ENCODE data around the gene THAP6. TPM values are rescaled to one million over a fixed set of nuclear protein-coding genes. Genes with fewer than 3 reads are reported as not detected.

Gene THAP6
- total and polyA plus RNA-seq, 2 of the 8 experiments (the other 6 are each of a cell fraction or from before 2014, with no cell fraction given): 3.3 to 9.7 TPM

- no peaks in the 10 kb centered on the region for H4K20me1 ChIP-seq (replicated peaks in 1 of 2; ENCODE audit: control insufficient read depth in 1 of 2, insufficient read depth in 2 of 2, low read length in 2 of 2)
- no peaks in the 10 kb centered on the region for H3K9me3 ChIP-seq (ENCODE audit: insufficient read depth in 2 of 2, low read depth in 1 of 2, low read length in 1 of 2)
- no peak within 1 kb of the TSS for H3K4me2 ChIP-seq (ENCODE audit: insufficient read depth in 1 of 2, low read depth in 2 of 2, low read length in 2 of 2)
- no peak within 1 kb of the TSS for H2BK5ac ChIP-seq (ENCODE audit: low read depth, low read length)
- no peak within 1 kb of the TSS for H4K5ac ChIP-seq (ENCODE audit: insufficient read length, low read depth, low read length)
- no peak within 1 kb of the TSS for H3K56ac ChIP-seq (replicated peaks; ENCODE audit: insufficient read length, low read depth, low read length)
- H4K91ac ChIP-seq (replicated peaks; ENCODE audit: insufficient read length, low read length): no peak within 1 kb of the TSS
- FAIRE-seq (no peak), DNase-seq (ENCODE audit: low read depth in 1 of 2, low spot score in 2 of 2) (no peak)
- no peaks in the 10 kb centered on the region; the same call in 1 of the 2 replicates for H3K23me2 ChIP-seq (ENCODE audit: low read depth, low read length)
- H2BK120ac ChIP-seq (replicated peaks; ENCODE audit: low read depth, low read length): no peak within 1 kb of the TSS
- H3K27ac ChIP-seq (ENCODE audit: low read depth, low read length): no peak within 1 kb of the TSS
- H3K18ac ChIP-seq (ENCODE audit: extremely low read depth, low read length): no peak within 1 kb of the TSS
- H3K79me1 ChIP-seq (ENCODE audit: low read depth, low read length): no peaks in the 10 kb centered on the region
- H2AFZ ChIP-seq (ENCODE audit: low read length): 0 out of 2 replicates have a peak within 1 kb of the TSS, but pooled peaks have one; percentile 6
- no peaks in the 10 kb centered on the region for H3K36me3 ChIP-seq (ENCODE audit: control insufficient read depth in 2 of 4, insufficient read depth in 4 of 4, low read length in 3 of 4)
- no peak within 1 kb of the TSS for H4K8ac ChIP-seq (ENCODE audit: extremely low read depth, insufficient read depth, low read length)
- H2BK20ac ChIP-seq (ENCODE audit: low read length): no peak within 1 kb of the TSS
- no peak within 1 kb of the TSS for H2AK5ac ChIP-seq (ENCODE audit: low read depth, low read length)
- no peak within 1 kb of the TSS for H3K23ac ChIP-seq (ENCODE audit: insufficient read length)
- H3K4me1 ChIP-seq (replicated peaks in 1 of 4; ENCODE audit: control insufficient read depth in 3 of 4, insufficient read depth in 4 of 4, low read length in 3 of 4): no peaks in the 10 kb centered on the region
- H3K27me3 ChIP-seq (replicated peaks in 1 of 4; ENCODE audit: control insufficient read depth in 3 of 4, extremely low read depth in 1 of 4, insufficient read depth in 3 of 4, low read length in 3 of 4): no peaks in the 10 kb centered on the region
- no peak within 1 kb of the TSS for H3K4me3 ChIP-seq (ENCODE audit: extremely low read depth in 1 of 4, insufficient read depth in 2 of 4, low read depth in 3 of 4, low read length in 4 of 4)
- H2BK12ac ChIP-seq (ENCODE audit: low read depth, low read length): no peak within 1 kb of the TSS
- no peak within 1 kb of the TSS for H2BK15ac ChIP-seq (ENCODE audit: low read length)
- H3K79me2 ChIP-seq (ENCODE audit: control insufficient read depth in 1 of 2, insufficient read depth in 2 of 2, low read length in 2 of 2): no peaks in the 10 kb centered on the region
- no peak within 1 kb of the TSS for H3K9ac ChIP-seq (replicated peaks in 1 of 4; ENCODE audit: extremely low read depth in 1 of 4, low read depth in 3 of 4, low read length in 3 of 4)
- WGBS, 2 experiments (ENCODE audit: extremely low coverage in 1 of 2, insufficient coverage in 1 of 2, insufficient read length in 1 of 2, insufficient replicate concordance in 2 of 2, low coverage in 1 of 2, low lambda C conversion rate in 2 of 2, missing lambda C conversion rate in 1 of 2): 77% methylated on average over 9 of the region's 9 CpGs; no CpG with 5 or more reads in 1 of the 2 experiments
- H3K14ac ChIP-seq (ENCODE audit: insufficient read length): no peak within 1 kb of the TSS
- H3K4ac ChIP-seq (replicated peaks; ENCODE audit: insufficient read length, low read depth, low read length): no peak within 1 kb of the TSS
- CTCF ChIA-PET (ENCODE audit: partially characterized antibody): interaction anchor here (0.7 to 2.6 kb wide), 9 partner anchors 9 to 43 kb away, joined by 3 to 11 read pairs (median 4); no protein-coding TSS in a partner anchor
- POLR2A ChIA-PET (ENCODE audit: partially characterized antibody): interaction anchor here (0.9 kb wide), 1 partner anchor 10 kb away, joined by 5 read pairs; no protein-coding TSS in a partner anchor
Observed at GRCh38 chr4:75555294-75556164, 41.3 kb downstream of the THAP6 start, which contains the start of gene ODAPH. TSS of gene ODAPH (plus strand) at chr4:75556066. CDS start at chr4:75556083, 17 bp downstream.
